ENCODE data around the gene MPPE1.

The MPPE1 gene

GRCh38 chr18:11865071-11865470 lies 43.0 kb downstream of the MPPE1 start:
- in situ Hi-C loops (cut with MboI; ENCODE audit: low pct_unique_long_range_greater_than_20kb, low sequenced_read_pairs, unreplicated experiment) = no loop called here
- DNase-seq (ENCODE audit: low spot score) = no peak
- no peak for TF ChIP-seq CTCF (IDR thresholded peaks at IDR 0.05; ENCODE audit: extremely low read depth, insufficient read depth, missing control alignments)

DNA sequence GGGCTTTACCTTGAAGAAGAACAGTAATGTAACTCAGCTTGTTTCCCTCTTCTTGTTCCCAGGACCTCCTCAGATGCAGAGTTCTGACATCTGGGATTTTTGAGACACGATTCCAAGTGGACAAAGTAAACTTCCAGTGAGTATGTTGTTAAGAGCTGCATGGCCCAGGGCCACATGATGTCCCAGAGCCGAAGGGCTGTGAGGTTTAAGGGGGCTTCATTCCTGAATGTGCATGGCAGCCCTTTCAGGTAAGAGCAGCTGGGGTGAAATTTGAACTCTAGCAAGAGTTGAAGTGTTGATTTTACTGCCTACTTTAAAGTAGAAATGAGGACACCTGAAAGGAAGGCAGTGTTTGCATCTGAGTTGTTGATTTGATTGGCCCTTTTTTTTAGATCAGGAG lies 43.6 kb downstream of the MPPE1 start:
- no peak for TF ChIP-seq CTCF (IDR thresholded peaks at IDR 0.05; ENCODE audit: extremely low read depth, insufficient read depth, missing control alignments)
- no peak for DNase-seq (ENCODE audit: low spot score)

DNA sequence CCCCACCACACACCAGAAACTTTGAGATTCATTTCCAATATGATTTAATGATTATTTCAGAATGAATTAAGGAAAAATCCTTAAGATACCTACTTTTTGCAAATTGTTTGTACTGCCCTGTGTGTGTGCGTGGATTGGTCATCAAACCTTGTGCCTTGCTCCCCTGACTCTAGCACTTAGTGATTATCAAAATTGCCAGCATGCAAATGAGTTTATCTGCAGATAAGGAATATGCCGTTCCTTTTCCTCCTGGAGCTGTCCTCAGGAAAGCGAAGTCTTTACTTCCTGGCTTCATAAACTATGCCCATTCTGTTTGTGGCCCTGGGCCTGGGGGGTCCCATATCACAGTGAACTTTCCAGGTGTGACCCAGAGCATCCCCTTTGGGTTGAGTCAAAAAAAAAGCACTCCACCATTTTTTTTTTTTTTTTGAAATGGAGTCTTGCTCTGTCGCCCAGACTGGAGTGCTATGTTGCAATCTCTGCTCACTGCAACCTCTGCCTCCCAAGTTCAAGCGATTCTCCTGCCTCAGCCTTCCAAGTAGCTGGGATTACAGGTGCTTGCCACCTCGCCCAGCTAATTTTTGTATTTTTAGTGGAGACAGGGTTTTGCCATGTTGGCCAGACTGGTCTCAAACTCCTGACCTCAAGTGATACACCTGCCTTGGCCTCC lies 45.5 kb downstream of the MPPE1 start:
- TF ChIP-seq CTCF (IDR thresholded peaks at IDR 0.05; ENCODE audit: extremely low read depth, insufficient read depth, missing control alignments) = no peak
- DNase-seq (ENCODE audit: low spot score) = no peak
- in situ Hi-C loops (cut with MboI; ENCODE audit: low pct_unique_long_range_greater_than_20kb, low sequenced_read_pairs, unreplicated experiment) = no loop called here

More for the DNA sequence above, 43.6 kb downstream of the MPPE1 start:
- in situ Hi-C loops (cut with MboI; ENCODE audit: low pct_unique_long_range_greater_than_20kb, low sequenced_read_pairs, unreplicated experiment) = no loop called here

GRCh38 chr18:11861583-11862288 lies 46.4 kb downstream of the MPPE1 start:
- TF ChIP-seq CTCF (IDR thresholded peaks at IDR 0.05; ENCODE audit: extremely low read depth, insufficient read depth, missing control alignments) = no peak
- in situ Hi-C loops (cut with MboI; ENCODE audit: low pct_unique_long_range_greater_than_20kb, low sequenced_read_pairs, unreplicated experiment) = no loop called here
- no peak for DNase-seq (ENCODE audit: low spot score)

DNA sequence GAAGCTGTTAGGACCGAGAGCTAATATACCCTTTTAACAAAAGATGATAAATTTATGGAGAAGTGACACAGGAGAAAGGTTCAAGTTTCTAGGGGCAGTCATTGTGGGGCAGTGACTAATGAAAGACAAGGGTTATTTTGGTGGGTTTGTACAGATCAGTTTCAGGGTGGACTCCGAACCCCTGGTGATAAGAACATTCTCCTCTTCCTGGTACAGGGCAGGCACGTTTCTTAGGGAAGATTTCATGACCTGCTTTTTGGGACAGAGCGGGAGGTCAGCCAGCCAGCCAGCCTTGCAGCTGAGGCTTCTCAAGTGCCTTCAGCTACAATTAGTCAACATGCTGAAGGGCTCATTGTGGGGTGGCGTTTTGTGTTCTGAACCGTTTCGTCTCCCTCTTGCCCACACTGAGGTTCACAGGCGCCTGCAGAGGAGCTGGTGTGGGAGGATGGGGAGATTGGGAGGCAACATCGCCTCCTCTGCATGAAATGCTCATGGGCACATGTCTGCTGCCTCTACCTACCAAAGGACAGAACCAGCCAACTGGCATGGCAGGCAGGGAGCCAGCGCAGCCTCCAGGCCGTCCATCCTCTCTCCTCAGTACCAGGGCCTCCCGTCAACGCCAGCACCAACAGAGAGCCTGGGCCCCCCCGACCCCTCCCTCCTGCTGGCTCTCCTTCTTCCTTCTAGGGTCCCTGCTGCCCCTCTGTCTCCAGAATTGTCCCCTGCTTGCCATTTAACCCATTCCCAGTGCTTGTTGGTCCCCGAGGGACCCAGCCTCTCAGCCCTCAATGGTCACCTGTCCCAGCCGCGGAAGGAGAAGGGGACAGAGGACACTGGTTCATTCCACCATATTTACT lies 47.3 kb downstream of the MPPE1 start:
- no peak for TF ChIP-seq CTCF (IDR thresholded peaks at IDR 0.05; ENCODE audit: extremely low read depth, insufficient read depth, missing control alignments)
- no peak for DNase-seq (ENCODE audit: low spot score)
- in situ Hi-C loops (cut with MboI; ENCODE audit: low pct_unique_long_range_greater_than_20kb, low sequenced_read_pairs, unreplicated experiment) = no loop called here

GRCh38 chr18:11859903-11860407 lies 48.2 kb downstream of the MPPE1 start:
- TF ChIP-seq CTCF (IDR thresholded peaks at IDR 0.05; ENCODE audit: extremely low read depth, insufficient read depth, missing control alignments) = no peak
- in situ Hi-C loops (cut with MboI; ENCODE audit: low pct_unique_long_range_greater_than_20kb, low sequenced_read_pairs, unreplicated experiment) = no loop called here
- DNase-seq (ENCODE audit: low spot score) = no peak
